ENCODE data around the gene RSU1. TPM values are rescaled to one million over a fixed set of nuclear protein-coding genes. Genes with fewer than 3 reads are reported as not detected.

Gene RSU1
- total RNA-seq, 4 donors from 2014 or later, result 25.1 to 61.6 (median 44.7) TPM

DNA sequence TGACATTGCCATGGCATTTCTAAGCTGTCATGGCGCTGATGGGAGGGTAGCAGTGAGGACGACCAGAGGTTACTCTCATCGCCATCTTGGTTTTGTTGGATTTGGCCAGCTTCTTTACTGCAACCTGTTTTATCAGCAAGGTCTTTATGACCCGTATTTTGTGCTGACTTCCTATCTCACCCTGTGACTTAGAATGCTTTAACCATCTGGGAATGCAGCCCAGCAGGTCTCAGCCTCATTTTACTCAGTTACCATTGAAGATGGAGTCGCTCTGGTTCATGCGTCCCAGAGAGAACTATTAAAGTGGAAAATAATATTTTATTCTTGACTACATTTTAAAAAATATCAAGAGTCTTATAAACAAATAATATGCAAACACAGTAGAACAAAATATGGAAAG lies 131.7 kb downstream of the RSU1 start:
- H3K4me1 ChIP-seq, result no peaks in the 10 kb centered on the region
- no peaks in the 10 kb centered on the region for H3K9me3 ChIP-seq
- peaks cover 0 to 5% (median 0%) of the 10 kb centered on the region in 3 donors for H3K36me3 ChIP-seq
- 88 to 92% methylated on average over 6 of the region's 6 CpGs for WGBS, 2 donors
- no peak for DNase-seq (ENCODE audit: low spot score in 2 of 2)
- H3K27ac ChIP-seq, result no peak overlapping the region
- no peaks in the 10 kb centered on the region for H3K27me3 ChIP-seq
- TF ChIP-seq EP300 (IDR thresholded peaks at IDR 0.05), result no peak
- no peak for TF ChIP-seq POLR2A (IDR thresholded peaks at IDR 0.05)
- TF ChIP-seq CTCF (IDR thresholded peaks at IDR 0.05), result no peak
- H3K4me3 ChIP-seq, result no peak overlapping the region

DNA sequence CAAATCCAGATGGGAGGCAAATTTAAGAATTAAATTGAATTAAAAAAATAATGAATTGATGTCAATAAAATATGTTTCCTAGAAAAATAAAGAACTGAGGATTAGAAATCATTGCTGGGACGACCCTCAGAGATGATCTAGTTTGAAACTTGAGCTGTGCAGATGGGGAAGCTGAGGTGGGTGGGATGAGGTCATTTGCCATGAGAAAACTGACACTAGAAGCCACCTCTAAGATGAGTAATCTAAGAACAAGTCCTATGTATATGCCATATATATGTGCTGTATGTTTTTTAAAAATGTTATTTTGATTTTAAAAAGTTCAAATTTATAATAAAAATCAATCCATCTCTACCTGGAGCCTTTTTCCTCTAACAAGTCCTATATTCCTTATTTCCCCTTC lies 135.7 kb downstream of the RSU1 start:
- DNase-seq (ENCODE audit: low spot score in 2 of 2), result no peak
- Histone ChIP-seq H3K4me1 (no peaks in the 10 kb centered on the region), H3K4me3 (no peak overlapping the region), H3K9me3 (no peaks in the 10 kb centered on the region), H3K27me3 (no peaks in the 10 kb centered on the region), H3K36me3 (no peaks in the 10 kb centered on the region), H3K27ac (no peak overlapping the region)
- 65 to 66% methylated on average over 1 of the region's 1 CpG for WGBS, 2 donors
- no peak for TF ChIP-seq CTCF (IDR thresholded peaks at IDR 0.05)
- no peak for TF ChIP-seq EP300 (IDR thresholded peaks at IDR 0.05)
- TF ChIP-seq POLR2A (IDR thresholded peaks at IDR 0.05), result no peak

- H3K9me3 ChIP-seq, result no peaks in the 10 kb centered on the region
- no peak overlapping the region for H3K27ac ChIP-seq
- no peaks in the 10 kb centered on the region for H3K36me3 ChIP-seq
- H3K27me3 ChIP-seq, result no peaks in the 10 kb centered on the region
- TF ChIP-seq POLR2A (IDR thresholded peaks at IDR 0.05) (no peak), EP300 (IDR thresholded peaks at IDR 0.05) (no peak), CTCF (IDR thresholded peaks at IDR 0.05) (no peak)
- H3K4me3 ChIP-seq, result no peak overlapping the region
- H3K4me1 ChIP-seq, result no peaks in the 10 kb centered on the region
- 90 to 92% methylated on average over 6 of the region's 6 CpGs for WGBS, 2 donors
- DNase-seq (ENCODE audit: low spot score in 2 of 2), result no peak
These were observed 137.7 kb downstream of the RSU1 start for GRCh38 chr10:16679511-16679910.

DNA sequence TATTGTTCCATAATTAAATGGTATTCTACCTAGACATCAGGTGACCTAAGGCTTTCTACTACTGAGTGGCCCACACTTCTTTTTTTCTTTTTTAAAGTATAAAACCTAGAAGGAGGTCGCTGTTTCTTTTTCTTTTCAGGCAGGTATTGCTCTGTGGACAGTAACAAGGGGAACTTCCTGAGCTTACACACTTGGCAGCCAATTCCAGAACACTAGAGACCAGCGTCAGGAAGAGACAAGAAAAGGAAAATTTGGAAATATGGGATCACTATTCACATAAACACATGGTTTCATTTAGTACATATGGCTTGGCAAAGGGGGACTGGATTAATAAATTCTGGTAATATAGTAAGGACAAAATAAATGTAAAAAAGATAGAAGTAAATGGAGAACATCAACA lies 141.9 kb downstream of the RSU1 start:
- DNase-seq (ENCODE audit: low spot score in 2 of 2), result no peak
- Histone ChIP-seq H3K9me3 (no peaks in the 10 kb centered on the region), H3K27ac (no peak overlapping the region), H3K36me3 (no peaks in the 10 kb centered on the region), H3K27me3 (no peaks in the 10 kb centered on the region), H3K4me1 (no peaks in the 10 kb centered on the region), H3K4me3 (no peak overlapping the region)
- WGBS, 2 donors, result 86 to 94% methylated on average over 2 of the region's 2 CpGs
- no peak for TF ChIP-seq EP300 (IDR thresholded peaks at IDR 0.05)
- no peak for TF ChIP-seq POLR2A (IDR thresholded peaks at IDR 0.05)
- TF ChIP-seq CTCF (IDR thresholded peaks at IDR 0.05), result no peak

DNA sequence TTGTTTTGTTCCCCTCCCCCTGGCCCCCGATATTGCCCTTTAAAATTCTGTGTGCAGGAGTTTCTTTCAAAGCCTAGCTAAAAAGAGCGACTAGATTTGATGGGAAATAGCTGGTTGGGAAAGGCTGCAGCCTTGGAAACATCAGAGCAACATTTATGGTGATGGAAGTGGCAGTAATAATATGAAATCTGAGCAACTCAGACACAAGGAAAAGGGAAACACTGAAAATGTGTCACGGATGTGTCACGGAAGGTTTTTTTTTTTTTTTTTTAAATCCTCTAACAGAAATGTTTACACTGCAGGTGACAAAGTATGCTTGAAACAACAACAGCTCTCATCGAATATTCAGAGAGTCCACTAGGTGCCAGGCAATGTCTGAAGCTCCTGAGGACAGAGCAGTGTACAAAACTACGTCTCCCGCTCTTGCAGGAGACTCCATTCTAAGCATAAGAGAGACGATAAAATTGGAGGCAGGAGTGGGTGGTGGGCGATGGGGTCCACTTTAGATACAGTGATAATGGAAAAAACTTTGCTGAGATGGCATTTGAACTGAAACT lies 143.0 kb downstream of the RSU1 start:
- Histone ChIP-seq H3K27me3 (no peaks in the 10 kb centered on the region), H3K4me3 (no peak overlapping the region), H3K9me3 (no peaks in the 10 kb centered on the region), H3K36me3 (no peaks in the 10 kb centered on the region), H3K27ac (no peak overlapping the region), H3K4me1 (no peaks in the 10 kb centered on the region)
- 77 to 80% methylated on average over 9 of the region's 9 CpGs for WGBS, 2 donors
- no peak for DNase-seq (ENCODE audit: low spot score in 2 of 2)
- TF ChIP-seq POLR2A (IDR thresholded peaks at IDR 0.05), result no peak
- no peak for TF ChIP-seq CTCF (IDR thresholded peaks at IDR 0.05)
- TF ChIP-seq EP300 (IDR thresholded peaks at IDR 0.05), result no peak

Measured in tibial nerve (tissue), 4 donors.